Stimulated activated CD4-positive, alpha-beta T cell treated with anti-CD3 and anti-CD28 coated beads, TNF-alpha, amount 100 ng/mL, for 24 hours (primary cell): ENCODE measurements around the gene RIC8B.

ENCODE experiments used
- DNase-seq, 3 experiments: peaks; one replicate each; pipeline ENCODE4 v3.0.0-alpha.2; 2020; ENCODE audit warnings: low read depth in 3 of 3

RIC8B gene

DNA sequence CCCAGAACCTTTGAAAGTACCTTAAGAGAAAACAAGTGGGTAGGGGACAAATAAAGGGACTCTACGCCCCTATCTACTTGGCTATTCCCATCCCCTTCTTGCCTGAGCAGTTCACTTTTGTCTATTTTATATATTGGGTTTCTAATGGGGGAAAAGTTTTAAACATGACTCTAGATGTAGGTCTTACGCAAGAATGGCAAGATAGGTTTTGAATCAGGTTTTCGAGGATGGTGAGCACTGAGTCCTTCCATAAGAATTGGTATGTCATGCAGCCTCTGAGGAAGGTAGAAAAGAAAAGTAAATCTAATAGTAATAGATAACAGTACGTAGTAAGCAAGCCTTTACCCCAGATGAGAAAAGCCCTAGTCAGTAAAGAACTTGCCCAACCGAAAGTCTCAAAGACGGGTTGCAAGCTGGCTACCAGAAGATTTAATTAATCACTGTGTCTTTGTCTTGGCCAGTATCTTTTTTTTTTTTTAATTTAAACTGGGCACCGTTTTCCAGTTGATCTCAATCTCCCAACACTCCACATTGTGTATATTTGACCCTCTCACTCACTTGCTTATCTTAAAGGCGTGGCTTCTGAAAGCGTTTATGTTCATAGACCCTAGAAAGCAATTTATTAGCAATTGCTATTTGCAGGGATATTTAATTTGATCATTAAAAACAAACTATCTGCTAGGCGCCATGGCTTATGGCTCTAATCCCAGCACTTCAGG is 94.7 kb downstream of the RIC8B start:
- no peak for DNase-seq

DNA sequence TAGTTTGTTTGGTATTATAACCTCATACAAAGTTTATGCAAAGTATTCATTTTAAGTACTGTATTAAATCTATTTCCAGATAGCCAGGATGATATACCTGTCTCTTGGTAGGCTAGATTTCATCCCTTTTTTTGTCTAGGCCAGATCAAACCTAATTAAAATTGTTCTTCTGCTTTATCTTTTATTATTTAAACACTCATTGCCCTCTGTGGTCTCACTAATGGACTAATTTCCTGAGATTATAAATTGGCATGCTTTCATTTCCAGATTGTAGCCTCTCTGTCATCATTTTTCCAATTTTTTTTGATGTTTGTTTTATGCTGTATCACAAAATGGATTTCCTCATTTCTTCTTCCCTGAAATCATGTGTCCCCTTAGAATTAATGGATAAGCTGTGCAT is 95.6 kb downstream of the RIC8B start:
- no peak for DNase-seq

DNA sequence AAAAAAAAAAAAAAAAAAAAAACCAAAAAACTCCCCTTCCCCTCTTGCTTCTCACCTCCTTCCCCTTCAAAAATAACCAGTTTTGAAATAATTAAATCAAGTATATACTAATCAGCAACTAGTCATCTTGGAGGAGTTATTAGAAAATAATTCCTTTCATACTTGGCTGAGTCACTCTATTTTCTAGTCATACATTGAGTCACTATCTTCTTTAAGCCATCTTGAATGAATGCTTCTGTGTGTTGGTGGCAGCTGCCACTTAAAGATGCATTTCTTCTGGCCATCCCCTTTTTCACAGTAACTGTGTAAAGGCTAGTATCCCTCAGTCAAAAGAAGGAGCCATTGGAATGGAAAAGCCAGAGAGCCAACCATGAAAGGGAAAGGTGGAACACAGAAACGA is 97.0 kb downstream of the RIC8B start:
- no peak for DNase-seq

DNA sequence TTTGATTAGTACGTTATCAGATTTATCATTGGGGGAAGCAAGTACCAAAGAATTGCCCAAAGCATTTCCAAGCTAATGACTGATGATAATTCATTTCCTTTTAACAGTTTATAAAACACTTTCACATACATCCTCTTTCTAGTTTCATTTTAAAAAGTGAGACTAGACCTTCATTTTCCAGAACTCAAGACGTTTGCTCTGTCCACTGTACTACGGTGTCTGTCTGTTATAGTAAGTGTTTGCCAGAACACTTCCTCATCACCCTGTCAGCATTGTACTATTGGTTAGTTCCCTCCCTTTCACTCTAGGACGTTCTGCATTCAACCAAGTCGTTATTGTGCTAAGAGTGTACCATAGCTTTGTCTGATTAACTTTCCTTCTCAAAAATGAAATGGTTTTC is 99.5 kb downstream of the RIC8B start:
- DNase-seq = no peak

DNA sequence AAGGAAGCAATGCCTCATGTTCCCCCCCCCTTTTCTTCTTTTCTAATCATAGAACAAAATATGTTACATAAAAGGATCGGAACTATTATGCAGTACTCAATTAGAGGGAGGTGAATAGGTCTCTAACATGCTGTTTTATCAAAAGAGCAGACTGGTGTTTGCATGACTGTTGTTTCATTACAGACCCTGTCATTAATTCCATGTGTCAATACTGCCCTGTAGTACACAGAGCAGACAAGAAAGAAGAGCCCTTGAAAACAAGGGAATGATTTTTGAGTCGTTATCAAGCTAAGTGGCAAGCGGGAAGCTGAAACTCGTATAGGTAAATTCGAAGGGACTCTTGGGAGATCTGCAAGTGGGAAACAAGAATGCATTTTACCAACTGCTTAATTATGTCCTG is 104.3 kb downstream of the RIC8B start:
- no peak for DNase-seq

DNA sequence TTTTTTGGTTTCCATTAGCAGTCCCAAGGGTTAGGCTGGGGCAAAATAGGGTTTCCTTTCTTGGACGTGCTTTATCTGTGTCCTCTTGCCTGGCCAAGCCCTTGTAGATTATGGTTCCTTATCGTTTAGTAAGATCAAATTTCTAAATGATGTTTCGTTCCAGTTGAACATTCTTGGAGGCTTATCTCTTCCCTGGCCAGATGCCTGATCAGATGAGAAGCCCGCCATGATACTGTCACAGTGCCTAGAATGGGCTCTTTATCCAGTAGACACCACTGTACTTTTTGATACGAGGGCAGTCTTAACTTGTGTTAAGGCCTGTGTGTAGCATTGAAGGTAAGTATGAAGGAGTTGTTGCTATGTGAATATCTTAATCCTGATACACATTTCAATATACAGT is 105.1 kb downstream of the RIC8B start:
- no peak for DNase-seq

DNA sequence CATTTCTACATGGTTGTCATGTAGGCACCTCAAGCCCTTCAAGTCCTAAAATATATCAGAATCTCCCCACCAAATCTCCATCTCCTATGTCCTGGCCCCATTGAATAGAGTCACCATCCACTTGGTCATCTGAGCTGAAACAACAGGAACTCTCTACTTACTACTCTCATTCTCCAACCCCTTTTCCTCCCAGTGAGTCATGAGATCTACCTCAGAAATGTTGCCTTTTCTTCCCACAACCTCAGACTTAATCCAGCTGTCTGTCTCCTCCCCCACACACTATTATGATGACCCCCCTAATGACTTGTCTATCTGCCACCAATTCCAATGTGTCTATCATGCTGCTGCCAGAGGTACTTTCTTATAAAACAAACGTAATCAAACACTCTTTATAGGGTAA is 108.9 kb downstream of the RIC8B start:
- no peak for DNase-seq

DNA sequence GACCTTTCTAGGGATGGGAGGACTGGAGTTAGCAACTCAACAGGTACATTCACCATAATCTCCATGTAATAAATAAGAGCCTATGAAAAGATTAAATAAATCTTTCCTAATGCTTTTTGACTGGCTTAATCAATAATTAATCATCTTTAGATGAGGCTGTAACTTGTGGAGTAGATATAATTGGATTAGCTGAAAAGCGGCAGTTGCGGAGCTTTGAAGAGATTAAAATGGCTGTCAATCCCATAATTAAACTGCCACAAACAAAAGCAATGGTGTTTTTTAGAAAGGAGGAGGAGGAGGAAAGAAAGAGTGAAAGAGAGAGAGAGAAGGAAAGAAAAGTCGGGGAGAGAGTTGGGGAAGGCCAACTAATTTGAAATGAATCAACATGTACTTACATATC is 110.5 kb downstream of the RIC8B start:
- no peak for DNase-seq

DNA sequence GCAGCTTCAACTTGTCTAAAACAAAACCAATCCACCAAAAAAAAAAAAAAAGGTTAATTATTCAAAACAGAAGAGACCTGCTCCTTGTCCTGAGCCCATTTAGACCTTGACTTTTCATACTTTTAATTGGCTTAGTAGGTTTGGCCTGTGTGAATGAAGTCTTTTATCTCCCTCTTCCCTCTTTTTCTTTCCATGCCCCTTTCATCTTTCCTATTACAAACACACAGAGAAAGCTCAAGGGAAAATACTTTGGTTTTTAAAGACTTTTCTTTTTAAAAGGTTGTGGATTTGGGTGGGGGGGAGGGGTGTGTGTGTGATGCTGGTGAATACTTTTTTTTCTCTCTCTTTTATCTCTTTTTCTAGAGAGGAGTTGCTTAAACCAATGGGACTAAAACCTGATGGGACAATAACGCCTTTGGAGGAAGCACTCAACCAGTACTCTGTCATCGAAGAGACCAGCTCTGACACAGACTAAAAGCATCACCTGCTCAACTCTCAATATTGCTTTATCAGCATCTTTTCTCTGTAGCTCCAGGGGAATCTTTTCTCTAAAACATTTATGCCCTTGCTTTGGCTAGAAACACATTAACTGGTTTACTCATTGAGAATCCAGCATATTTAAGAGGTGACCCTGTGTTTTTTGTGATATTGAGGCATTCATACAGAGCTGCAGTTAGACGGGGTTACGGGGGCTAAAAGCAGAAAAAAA is 111.2 kb downstream of the RIC8B start:
- no peak for DNase-seq

DNA sequence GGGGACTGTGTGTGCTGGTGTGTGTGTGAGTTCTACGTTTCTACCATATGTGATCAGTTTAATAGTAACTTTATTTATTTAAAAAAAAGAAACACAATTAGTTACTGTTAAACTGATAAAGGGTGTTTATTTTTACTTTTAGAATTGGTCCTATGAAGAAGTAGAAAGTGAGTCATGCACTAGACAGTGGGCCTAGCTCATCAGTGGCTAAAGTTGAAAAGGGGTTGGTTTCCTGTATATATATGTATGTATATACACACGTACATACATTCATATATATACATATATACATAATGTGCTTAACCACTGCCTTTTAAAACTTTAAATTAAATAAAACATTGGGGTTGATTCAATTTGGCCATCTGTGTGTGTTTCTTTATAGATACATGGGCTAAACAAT is 112.5 kb downstream of the RIC8B start:
- DNase-seq = no peak

DNA sequence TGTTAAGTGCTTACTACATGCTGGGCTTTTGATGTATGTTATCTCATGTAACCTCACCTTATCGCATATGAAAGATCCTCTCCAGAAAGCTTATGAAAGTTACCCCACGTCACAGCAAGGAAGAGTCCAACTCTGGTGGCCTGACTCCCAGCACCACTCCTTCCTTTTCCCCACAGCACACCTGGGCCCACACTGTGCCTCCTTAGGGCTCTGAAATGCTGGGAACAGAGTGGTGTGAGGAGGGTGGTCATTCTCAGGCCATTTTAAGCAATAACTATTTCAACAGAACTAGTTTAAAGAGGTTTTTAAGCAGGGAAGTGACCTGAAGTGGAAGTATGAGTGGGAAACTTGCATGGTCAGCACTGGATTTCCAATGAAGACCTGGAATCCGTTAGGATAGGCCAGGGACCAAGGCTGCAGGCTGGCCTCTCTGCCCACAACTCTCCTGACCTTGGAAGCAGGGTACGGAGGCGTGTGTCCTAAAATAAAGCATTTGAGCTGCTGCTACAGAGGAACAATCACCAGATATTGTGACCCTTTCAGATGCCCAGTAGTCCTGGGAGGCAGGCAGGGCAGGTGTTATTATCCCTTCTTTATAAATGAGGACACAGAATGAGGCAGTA is 114.0 kb downstream of the RIC8B start:
- DNase-seq = no peak

DNA sequence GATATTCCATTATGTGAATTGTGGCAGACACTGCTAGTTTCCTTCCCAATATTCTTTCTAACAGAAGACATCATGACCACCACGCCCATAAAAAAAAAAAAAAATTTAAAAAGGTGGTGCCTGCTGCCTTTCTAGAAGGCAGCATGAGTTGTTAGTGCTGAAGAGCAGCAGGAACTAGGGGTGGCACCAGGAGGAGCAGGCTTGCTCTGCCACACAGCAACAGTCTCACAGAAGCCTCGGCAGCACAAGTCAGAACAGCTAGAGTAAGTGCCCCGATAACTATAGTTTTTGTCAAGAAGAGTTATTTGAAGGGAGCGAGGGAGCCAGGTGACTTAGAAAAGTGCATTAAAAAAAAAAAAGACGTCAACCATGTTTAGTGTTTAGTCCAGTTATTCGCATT is 114.8 kb downstream of the RIC8B start:
- DNase-seq = no peak

DNA sequence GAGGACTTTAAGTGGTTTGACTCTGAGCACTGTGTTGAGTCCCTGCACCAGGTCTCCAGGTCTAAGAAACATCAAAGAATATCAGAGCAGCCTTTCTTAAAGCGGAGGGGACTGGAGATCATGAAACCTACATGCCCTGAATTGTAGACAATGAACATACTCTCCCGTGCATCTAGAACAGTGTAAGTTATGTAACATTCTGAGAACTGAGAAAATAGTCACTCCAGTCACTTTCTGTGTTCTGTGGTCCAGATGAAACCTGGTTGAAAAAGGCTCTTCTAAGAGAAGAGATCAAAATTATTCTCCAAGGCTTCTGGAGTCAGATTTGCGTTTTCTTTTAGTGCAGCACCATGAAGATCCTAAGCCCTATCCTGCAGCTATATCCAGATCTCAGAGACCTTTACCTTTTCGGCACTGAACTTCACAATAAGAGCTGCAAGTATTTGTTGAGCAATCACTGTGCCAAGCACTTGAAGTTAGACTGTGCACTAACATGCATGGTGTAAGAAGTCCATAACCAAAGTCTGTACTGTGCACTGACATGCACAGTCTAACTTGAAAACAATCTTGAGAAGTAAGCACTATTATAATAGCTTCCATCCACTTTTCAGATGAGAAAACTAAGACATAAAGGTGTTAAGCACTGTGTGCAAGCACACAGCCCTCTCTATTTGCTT is 115.6 kb downstream of the RIC8B start:
- DNase-seq = no peak

DNA sequence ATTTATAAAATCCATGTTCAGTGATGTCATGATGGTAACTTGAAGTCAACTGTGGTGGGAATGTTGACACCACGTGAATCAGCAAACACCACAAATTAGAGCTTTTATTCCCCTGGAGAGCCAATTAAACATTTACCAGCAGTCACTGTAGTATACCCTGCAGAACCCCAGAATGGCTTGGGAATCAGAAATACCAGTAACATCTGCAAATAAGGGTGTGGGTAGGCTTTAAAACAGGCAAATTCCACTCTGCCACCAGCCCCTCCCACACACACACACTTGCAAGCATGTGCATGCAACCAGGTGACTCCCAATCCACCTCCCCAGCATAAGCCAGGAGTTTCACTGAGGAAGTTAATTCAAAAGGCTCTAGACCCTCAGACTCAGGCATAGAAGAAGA is 117.6 kb downstream of the RIC8B start:
- no peak for DNase-seq

DNA sequence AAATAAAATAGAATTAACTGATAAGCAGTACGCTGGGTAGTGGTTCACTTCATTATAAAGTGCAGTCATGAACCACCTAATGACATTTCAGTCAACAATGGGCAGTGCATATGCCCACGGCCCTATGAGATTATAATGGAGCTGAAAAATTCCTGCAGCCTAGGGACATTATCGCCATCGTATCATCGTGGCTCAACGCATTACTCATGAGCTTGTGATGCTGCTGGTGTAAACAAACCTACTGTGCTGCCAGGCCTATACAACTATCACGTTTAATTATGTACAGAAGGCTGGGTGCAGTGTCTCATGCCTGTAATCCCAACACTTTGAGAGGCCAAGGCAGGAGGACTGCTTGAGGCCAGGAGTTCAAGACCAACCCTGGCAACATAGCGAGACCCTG is 119.0 kb downstream of the RIC8B start:
- no peak for DNase-seq

DNA sequence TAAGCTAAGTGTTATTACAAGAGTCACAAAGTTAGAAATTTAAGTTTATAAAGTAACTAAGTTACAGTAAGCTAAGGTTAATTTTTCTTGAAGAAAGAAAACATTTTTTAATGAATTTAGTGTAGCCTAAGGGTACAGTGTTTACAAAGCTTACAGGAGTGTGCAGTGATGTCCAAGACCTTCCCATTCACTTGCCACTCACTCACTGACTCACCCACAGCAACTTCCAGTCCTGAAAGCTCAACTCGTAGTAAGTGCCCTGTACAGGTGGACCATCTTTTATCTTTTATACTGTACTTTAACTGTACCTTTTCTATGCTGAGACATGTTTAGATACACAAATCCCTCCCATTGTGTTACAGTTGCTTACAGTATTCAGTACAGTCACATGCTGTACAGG is 120.3 kb downstream of the RIC8B start:
- no peak for DNase-seq

DNA sequence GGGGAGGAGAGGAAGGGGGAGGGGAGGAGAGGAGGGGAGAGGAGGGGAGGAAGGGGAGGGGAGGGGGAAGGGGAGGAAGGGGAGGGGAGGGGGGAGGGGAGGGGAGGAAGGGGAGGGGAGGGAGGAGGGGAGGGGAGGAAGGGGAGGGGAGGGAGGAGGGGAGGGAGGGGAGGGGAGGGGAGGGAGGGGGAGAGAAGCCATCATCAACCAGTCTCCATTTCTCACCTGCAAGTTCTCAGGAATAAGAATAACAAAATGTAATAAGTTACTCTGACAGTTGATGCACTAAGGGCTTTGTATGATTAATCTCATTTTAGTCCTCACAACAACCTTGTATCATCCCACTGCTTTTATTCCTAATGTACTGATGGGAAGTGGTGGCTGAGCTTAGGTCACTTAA is 122.1 kb downstream of the RIC8B start:
- DNase-seq = no peak

DNA sequence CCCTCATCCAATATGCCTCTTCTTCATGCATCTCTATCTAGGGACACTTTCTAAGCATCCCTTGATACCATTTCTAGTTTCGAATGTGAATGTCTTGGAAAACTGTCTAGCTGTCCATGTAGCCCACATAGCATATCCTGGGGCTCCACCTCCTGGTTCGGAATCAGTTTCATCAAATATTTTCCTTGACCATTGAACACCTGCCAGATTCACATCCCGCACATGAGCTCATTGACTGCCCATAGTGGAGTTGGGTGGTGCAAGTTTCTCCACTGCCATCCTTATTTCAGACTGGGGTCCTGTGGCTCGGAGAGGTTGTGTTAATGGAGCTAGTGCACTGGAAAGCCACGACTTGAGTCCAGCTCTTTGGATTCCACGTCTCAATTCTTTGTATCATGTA is 122.6 kb downstream of the RIC8B start:
- DNase-seq = no peak

DNA sequence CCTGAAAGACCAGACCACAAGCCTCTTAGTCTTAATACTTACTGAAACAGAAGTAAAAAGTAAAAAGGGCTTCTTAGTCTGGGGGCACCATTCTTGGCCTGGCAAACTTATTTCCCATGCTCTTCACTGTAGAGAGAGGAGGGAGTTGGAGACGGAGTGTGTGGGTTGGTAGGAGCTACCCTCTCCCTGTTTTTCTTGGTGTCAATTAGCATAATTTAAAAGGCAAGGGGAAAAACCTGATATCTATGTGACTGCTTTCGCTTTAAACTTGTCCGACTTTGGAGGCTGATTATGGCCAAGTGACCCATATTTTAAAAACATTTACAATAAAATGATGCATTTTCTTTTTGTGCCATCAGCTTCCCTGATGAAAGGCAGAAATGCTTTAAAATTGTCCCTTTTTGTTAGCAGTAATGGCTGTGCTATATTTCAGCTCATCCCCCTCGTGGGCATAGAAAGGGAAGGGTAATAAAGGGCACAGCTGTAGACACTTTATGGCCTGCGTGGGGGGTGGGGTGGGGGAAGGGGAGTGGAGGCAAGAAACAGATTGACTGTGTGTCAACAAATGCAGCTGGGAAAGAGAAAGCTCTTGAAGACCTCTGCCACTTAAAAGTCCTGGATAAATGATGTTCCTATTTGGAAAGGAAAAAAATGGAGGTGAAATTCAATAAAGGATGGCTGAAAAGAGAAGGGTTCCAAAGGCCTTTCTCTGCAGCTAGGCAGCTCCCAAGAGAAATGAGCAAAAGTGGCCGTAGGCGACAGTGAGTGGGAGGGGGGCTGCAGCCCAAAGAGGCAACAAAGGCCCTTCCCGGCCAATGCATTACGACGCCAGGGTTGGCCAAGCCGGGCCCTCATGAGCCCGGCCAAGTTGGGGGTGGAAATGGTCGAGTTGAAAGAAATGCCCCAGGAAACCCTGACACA is 123.8 kb downstream of the RIC8B start:
- no peak for DNase-seq

DNA sequence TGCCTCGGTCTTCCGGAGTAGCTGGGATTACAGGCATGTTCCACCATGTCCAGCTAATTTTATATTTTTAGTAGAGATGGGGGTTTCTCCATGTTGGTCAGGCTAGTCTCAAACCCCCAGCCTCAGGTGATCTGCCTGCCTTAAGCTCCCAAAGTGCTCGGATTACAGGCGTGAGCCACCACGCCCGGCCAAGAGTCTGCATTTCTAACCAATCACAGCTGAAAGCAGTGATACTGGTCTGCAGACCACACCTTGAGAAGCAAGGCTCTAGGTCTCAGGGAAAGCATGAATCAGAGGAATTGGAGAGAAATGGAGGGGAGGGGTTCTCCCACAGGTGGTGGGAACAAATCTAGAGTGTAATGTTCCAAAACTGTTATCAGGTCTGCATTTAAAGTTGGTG is 126.1 kb downstream of the RIC8B start:
- DNase-seq = no peak

DNA sequence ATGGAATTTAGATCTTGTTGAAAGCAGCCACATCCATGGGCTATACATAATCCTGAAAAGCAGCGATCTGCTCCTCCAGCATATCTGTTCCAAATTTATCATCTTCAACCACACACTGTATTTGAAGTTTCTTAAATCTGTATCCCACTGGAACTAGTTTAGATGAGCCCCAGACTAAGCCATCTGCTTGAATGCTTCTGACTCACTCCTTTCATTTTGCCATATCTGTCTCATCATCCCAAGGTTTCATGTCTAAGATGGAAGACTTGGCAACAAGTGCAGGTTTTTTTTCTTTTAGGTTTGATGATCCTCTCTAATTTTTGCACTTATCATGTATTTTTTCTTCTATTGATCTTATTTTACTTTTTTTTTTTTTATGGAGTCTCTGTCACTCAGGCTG is 126.8 kb downstream of the RIC8B start:
- no peak for DNase-seq

DNA sequence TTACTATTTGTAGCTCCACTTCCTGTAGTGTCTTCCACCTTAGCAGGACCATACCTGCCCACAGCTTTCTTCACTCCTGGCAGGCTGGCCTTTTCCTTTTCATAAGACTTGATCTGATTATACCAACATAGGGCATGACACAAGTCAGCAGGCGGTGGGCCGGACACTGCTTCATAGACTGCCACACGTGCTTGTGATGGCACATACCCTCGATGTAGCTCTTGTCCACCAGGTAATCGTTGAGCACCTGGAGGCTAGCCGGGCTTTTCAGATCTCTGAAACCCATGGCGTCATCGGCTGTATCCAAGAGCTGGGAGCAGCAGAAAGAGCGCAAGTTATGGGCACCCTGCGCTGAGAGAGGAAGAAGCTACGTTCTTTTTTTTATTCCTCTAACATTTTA is 127.6 kb downstream of the RIC8B start:
- no peak for DNase-seq
